Left hindlimb (tissue), 1 donor: Measurements from ENCODE around the gene LDLRAD1.
"Not testable (repeated sequence)": the region's sequence is repeated elsewhere in the genome, so short reads cannot be mapped to it uniquely, and the experiment has no call there.

Source experiments
- DNase-seq: peaks from one replicate; pipeline ENCODE4 v3.0.0-alpha.2; 2018

Gene LDLRAD1

DNA sequence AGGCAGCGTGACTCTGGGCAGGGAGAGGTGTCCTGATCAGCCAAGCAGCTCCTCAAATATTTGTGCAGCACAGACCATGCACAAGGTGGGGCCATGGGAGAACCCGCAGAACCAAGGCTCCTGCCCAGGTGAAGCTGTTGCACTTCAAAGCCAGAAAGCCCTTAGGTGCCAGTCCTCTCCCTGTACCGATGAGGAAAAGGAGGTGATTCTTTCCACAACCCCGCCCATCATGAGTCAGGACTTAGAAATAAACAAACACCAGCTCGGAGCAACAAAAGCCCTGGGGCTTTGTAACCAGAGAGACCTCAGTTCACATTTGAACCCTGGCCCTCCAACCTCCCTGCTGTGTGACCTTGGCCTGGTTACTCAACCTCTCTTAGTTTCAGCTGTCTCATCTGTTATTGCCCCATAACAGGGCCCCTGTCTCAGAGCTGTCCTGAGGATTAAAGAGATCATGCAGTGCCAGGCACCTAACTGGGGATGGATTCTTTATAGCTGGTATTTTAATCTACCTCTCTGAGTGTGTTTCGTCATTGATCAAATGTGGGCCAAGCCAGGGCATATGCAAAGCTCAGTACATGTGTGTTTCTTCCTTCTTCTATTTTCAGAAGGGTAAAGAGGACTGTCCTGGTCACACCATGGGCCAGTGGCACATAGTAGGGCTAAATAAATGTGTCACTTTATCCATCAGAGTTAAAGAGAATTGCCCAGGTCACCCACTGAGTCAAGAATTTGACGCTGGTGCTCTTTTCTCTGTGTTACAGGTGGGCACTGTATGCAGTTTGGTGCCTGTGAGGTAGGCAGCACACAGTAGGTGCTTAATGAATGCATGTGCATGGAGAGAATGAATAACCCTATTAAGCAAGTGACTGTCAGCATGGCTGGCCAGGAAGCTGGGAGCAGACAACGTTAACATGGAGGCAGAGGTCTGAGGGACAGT is 1.4 kb downstream of the LDLRAD1 start:
- DNase-seq: no peak

GRCh38 chr1:54014009-54014629 is 3.9 kb downstream of the LDLRAD1 start:
- no peak for DNase-seq

GRCh38 chr1:54013393-54014008 is 4.5 kb downstream of the LDLRAD1 start:
- no peak for DNase-seq

DNA sequence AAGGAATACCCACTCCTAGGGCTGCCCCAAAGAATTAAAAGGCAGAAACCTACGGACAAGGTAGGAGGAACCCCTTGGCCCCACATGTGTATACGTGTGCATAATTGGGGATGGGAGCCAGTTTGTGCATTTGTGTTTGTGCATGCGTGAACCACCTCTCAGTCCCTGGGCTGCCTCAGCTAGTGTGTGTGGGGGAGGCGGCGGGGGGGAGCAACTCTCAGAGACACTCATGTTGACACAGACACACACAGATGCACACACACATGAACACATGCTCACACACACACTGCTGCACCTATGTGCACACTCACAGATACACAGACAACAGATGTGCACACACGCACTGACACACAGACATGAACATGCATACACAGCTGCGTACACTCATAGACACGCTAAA is 5.1 kb downstream of the LDLRAD1 start:
- no peak for DNase-seq

- no peak for DNase-seq
Observed at GRCh38 chr1:54012008-54012325, 6.0 kb downstream of the LDLRAD1 start.

DNA sequence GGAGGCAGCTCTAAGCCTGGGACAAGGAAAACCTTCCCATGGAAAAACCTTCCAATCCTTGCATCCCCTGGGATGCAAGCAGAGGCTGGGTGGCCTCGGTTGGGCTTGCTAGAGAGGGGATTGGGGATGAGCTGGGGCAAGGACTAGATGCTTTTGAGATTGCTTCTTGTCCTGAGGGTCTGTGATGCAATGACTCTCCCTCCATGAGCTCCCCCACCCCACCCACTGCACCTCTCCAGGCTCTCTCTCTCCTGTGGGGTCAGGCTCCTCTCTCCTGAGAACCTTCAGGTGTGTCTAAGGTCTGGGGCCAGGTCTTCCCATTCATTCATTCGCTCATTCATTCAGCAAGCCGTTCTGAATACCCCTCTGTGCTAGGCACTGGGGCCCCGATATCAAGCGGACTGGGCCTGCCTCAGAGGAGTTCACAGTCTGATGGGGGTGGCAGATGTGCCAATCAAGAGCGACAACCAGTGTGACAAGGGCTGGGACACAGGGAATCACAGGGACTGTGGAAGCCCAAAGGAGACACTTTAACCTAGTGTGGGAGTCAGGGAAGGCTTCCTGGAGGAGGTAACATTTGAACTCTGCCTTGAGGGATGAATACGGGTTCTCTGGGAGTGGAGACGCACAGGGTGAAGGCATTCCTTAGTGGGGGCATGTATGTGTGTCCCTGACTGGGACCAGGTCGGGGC is 6.5 kb downstream of the LDLRAD1 start:
- no peak for DNase-seq

- no peak for DNase-seq
Observed at GRCh38 chr1:54010415-54011117, 7.4 kb downstream of the LDLRAD1 start.

DNA sequence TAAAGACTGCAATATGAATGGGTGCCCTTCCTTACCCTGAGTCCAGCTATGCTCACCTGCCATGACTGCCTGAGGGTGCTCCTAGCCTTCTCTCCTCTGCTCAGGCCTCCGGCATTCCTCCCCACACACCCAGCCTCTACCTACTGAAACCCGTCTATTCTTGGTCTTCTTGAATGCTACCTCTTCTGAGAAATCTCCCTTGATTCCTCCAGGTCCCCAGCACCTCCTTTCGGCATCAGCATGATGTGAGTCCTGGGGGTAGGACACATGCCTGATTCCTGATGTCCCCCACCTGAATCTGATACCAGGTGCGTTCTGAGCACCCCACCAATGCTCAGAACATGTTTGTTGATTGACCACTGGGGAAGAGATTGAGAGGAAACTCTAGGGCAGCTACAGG is 8.6 kb downstream of the LDLRAD1 start:
- no peak for DNase-seq

- DNase-seq: no peak
Observed at GRCh38 chr1:54008876-54009275, 9.1 kb downstream of the LDLRAD1 start.

- no peak for DNase-seq
Observed at GRCh38 chr1:54007613-54008012, 10.4 kb downstream of the LDLRAD1 start.

DNA sequence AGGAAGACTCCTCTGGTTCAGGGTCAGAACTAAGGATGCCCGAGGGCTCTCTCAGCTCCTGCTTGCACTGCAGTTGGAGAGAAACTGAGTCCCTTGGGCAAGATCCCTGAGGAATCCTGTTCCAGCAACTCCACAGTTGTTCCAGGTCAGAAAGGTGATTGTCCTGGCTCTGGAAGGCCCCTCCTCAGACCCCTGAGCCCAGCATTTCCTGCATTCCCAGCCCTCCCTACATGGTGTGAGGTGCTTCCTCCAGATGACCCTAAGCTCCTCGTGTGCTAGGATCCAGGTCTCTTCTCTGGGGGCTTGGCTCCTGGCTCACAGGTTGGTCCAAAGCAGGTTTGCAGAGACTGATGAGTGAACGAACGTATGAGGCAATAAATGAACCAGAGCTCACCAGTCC is 11.5 kb downstream of the LDLRAD1 start:
- no peak for DNase-seq

- DNase-seq: no peak
Observed at GRCh38 chr1:54004481-54005049, 13.4 kb downstream of the LDLRAD1 start.

DNA sequence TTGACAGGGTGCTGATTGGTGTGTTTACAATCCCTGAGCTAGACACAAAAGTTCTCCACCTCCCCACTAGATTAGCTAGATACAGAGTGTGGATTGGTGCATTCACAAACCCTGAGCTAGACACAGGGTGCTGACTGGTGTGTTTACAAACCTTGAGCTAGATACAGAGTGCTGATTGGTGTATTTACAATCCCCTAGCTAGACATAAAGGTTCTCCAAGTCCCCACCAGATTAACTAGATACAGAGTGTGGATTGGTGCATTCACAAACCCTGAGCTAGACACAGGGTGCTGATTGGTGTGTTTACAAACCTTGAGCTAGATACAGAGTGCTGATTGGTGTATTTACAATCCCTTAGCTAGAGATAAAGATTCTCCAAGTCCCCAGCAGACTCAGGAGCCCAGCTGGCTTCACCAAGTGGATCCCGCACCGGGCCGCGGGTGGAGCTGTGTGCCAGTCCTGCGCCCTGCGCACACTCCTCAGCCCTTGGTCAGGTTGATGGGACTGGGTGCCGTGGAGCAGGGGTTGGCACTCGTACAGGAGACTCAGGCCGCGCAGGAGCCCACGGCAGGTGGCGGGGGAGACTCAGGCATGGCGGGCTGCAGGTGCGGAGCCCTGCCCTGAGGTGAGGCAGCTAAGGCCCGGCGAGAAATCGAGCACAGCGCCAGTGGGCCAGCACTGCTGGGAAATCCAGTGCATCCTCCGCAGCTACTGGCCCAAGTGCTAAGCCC is 14.1 kb downstream of the LDLRAD1 start:
- not testable (repeated sequence) for DNase-seq

- DNase-seq: no peak
Observed at GRCh38 chr1:54003249-54003646, 14.7 kb downstream of the LDLRAD1 start.

DNA sequence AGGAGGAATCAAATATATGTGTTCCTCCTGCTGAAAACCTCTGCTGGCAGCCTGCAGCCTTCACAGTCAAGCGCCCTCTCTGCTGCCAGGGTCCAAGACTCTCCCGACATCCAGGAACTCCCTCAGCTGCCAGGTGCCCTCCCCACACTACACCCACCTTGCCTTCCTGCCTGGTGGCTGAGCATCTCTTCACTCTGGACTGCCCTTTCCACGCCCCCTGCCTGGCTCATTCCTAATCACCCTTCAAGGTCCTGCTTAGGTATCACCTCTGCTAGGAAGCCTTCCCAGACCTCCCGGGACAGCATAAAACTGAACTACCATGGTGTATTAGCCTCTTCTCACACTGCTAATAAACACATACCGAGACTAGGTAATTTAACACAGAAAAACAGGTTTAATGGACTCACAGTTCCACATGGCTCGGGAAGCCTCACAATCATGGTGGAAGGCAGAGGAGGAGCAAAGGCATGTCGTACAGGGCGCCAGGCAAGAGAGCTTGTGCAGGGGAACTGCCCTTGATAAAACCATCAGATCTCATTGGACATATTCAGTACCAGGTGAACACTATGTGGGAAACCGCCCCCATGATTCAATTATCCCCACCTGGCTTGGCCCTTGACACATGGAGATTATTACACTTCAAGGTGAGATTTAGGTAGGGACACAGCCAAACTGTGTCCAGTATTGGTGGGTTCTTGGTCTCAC is 15.3 kb downstream of the LDLRAD1 start:
- DNase-seq: no peak

DNA sequence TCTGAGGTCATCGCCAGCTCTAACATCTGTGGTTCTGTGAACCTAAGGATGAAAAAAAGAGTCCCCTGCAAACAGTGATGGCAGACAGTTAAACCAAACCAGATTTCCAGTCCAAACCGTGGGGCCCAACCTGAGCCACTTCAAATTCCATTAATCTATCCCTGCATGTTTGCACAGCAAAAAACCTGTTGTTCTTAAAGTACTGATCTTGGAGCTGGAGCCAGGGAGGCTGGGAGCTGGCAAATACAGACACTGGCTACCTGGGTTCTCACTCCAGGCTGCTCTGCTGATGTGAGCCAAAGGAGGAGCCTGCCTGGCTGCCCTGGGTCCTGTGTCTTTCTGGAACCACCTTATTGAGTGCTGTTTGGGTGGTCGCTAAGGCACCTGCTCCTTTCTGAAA is 16.4 kb downstream of the LDLRAD1 start:
- no peak for DNase-seq

- DNase-seq: no peak
Observed at GRCh38 chr1:53999920-54000319, 18.1 kb downstream of the LDLRAD1 start.

DNA sequence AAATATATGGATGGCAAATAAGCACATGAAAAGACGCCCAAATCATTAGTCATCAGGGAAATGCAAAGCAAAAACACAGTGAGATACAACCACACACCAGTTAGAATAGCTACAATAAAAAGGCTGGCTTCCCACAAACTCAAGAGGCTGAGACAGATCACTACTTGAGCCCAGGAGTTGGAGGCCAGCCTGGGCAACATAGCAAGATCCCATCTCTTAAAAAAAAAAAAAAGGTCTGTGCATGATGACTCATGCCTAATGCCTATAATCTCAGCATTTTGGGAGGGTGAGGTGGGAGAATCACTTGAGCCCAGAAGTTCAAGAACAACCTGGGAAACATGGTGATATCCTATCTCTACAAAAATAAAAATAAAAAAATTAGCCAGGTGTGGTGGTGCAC is 19.8 kb downstream of the LDLRAD1 start:
- DNase-seq: no peak

- no peak for DNase-seq
Observed at GRCh38 chr1:53995683-53996082, 22.3 kb downstream of the LDLRAD1 start.

- not testable (repeated sequence) for DNase-seq
Observed at GRCh38 chr1:53994516-53994915, 23.5 kb downstream of the LDLRAD1 start.
